BLaER1 (cell line): ENCODE measurements around the gene RIPK3.
"Not testable (repeated sequence)": the region's sequence is repeated elsewhere in the genome, so short reads cannot be mapped to it uniquely, and the experiment has no call there.

ENCODE experiments used
- H3K27ac ChIP-seq: shearing (Covaris generic); formaldehyde crosslinking; 2 replicates; pipeline ENCODE4 v1.8.1; 2022
- H3K27me3 ChIP-seq: shearing (Covaris generic); formaldehyde crosslinking; 2 replicates; pipeline ENCODE4 v1.8.1; 2022
- H3K36me3 ChIP-seq: shearing (Covaris generic); formaldehyde crosslinking; 2 replicates; pipeline ENCODE4 v1.8.1; 2022
- H3K4me1 ChIP-seq: shearing (Covaris generic); formaldehyde crosslinking; 2 replicates; pipeline ENCODE4 v1.8.1; 2022
- H3K4me2 ChIP-seq: shearing (Covaris generic); formaldehyde crosslinking; 2 replicates; pipeline ENCODE4 v1.8.1; 2022
- H3K4me3 ChIP-seq: shearing (Covaris generic); formaldehyde crosslinking; 2 replicates; pipeline ENCODE4 v1.8.1; 2022
- H3K9ac ChIP-seq: shearing (Covaris generic); formaldehyde crosslinking; 2 replicates; pipeline ENCODE4 v1.8.1; 2022
- H3K9me3 ChIP-seq: shearing (Covaris generic); formaldehyde crosslinking; 2 replicates; pipeline ENCODE4 v1.8.1; 2022
- H4K20me1 ChIP-seq: shearing (Covaris generic); formaldehyde crosslinking; 2 replicates; pipeline ENCODE4 v1.8.1; 2022
- Cebpa-rat ChIP-seq: shearing (Covaris generic); IDR thresholded peaks from 2 replicates; pipeline ENCODE4 v1.8.1; 2022

Gene RIPK3

DNA sequence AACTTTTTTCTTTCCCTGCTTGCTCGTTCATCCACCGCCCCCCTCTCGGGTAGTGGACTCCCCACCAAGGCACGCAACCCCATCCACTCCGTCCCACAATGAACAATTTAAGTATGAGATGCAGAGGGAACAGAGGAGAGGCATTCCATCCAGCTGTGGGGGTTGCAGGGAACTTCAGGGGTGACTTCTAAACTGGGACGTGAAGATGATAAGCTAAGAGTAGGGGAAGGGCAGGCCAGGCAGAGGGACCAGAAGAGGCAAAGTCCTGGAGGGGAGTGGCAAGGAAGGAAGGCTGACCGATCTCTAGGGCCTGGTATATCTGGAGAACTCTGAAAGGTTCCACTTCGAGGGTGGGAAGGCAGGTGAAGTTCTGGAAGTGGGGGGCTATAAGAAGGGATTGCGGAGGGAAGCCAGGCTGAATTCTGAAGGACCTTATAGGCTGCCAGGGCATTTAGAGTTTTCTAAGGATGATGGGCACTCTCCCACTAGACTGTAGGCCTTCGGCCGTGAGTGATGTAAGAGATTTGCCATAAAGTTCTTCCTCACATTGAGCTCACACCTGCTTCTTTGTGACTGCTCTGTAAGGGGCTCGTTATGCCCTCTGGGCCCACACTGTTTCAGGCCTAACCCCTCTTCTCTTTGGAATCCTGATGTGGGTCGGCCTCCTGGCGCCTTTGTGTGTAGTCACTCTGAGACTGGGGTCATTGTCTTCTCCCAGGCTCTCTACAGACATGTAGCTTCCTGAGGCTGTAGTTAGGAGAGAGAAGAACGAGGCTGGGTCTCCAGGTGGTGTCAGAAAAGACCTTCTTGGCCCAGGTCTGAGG lies 40.3 kb upstream of the RIPK3 start:
- Histone ChIP-seq H3K9ac (no peak overlapping the region), H3K9me3 (no peaks in the 10 kb centered on the region), H3K27me3 (no peaks in the 10 kb centered on the region), H3K4me2 (no peak overlapping the region), H3K36me3 (peaks cover 41% of the 10 kb centered on the region), H3K4me3 (no peak overlapping the region), H3K4me1 (peaks cover 29% of the 10 kb centered on the region), H3K27ac (no peak overlapping the region), H4K20me1 (no peaks in the 10 kb centered on the region; the same call in 1 of the 2 replicates)
- TF ChIP-seq Cebpa-rat: no peak

GRCh38 chr14:24378981-24379906 lies 39.5 kb upstream of the RIPK3 start:
- no peak overlapping the region for H3K9ac ChIP-seq
- no peak overlapping the region for H3K27ac ChIP-seq
- no peak overlapping the region for H3K4me3 ChIP-seq
- no peak overlapping the region for H3K4me2 ChIP-seq
- peaks cover 49% of the 10 kb centered on the region for H3K36me3 ChIP-seq
- H4K20me1 ChIP-seq: no peaks in the 10 kb centered on the region; the same call in 1 of the 2 replicates
- H3K27me3 ChIP-seq: no peaks in the 10 kb centered on the region
- no peak for TF ChIP-seq Cebpa-rat
- no peaks in the 10 kb centered on the region for H3K9me3 ChIP-seq
- H3K4me1 ChIP-seq: peaks cover 38% of the 10 kb centered on the region

GRCh38 chr14:24378327-24378726 lies 38.5 kb upstream of the RIPK3 start:
- Histone ChIP-seq H3K36me3 (peaks cover 59% of the 10 kb centered on the region), H4K20me1 (no peaks in the 10 kb centered on the region; the same call in 1 of the 2 replicates), H3K4me2 (no peak overlapping the region)

DNA sequence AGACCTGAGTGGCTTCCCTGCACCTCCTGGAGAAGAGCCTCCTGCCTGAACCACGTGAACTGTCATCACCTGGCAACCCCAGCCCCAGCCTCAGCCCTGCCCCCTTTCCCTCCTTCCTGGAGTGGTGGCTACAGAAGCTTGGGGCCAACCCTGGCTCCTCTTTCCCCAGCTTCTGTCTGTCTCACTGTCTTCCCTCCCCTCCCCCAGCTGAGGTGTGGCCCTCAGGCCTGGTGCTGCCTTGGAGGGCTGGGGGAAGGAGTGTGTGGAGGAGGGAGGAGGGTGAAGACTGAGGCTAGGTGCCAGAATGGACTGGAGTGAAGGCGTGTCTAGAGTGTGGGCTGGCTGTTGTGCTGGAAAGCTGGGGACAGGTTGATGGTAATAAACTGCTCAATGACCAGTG lies 37.9 kb upstream of the RIPK3 start:
- no peak for TF ChIP-seq Cebpa-rat
- peaks cover 65% of the 10 kb centered on the region for H3K36me3 ChIP-seq
- peak overlapping the region; percentile 79 for H3K4me2 ChIP-seq
- H3K9ac ChIP-seq: no peak overlapping the region
- H3K27ac ChIP-seq: no peak overlapping the region
- H3K4me1 ChIP-seq: peaks cover 43% of the 10 kb centered on the region
- H3K27me3 ChIP-seq: no peaks in the 10 kb centered on the region
- peaks cover 4% of the 10 kb centered on the region; the same call in 1 of the 2 replicates for H3K9me3 ChIP-seq
- H3K4me3 ChIP-seq: no peak overlapping the region
- H4K20me1 ChIP-seq: no peaks in the 10 kb centered on the region; the same call in 1 of the 2 replicates

More at GRCh38 chr14:24378327-24378726, 38.5 kb upstream of the RIPK3 start:
- no peaks in the 10 kb centered on the region for H3K27me3 ChIP-seq
- H3K9me3 ChIP-seq: no peaks in the 10 kb centered on the region
- no peak for TF ChIP-seq Cebpa-rat
- no peak overlapping the region for H3K9ac ChIP-seq
- peaks cover 43% of the 10 kb centered on the region for H3K4me1 ChIP-seq
- H3K4me3 ChIP-seq: no peak overlapping the region
- no peak overlapping the region for H3K27ac ChIP-seq

GRCh38 chr14:24377126-24377525 lies 37.3 kb upstream of the RIPK3 start:
- Histone ChIP-seq H3K4me2 (peak overlapping the region; percentile 79), H3K4me3 (no peak overlapping the region), H3K27me3 (no peaks in the 10 kb centered on the region), H3K4me1 (peaks cover 47% of the 10 kb centered on the region), H3K36me3 (peaks cover 71% of the 10 kb centered on the region), H4K20me1 (no peaks in the 10 kb centered on the region; the same call in 1 of the 2 replicates), H3K9ac (peak overlapping the region; percentile 4; the same call in 1 of the 2 replicates), H3K27ac (peak overlapping the region; percentile 28; the same call in 1 of the 2 replicates), H3K9me3 (peaks cover 6% of the 10 kb centered on the region; the same call in 1 of the 2 replicates)
- TF ChIP-seq Cebpa-rat: no peak

DNA sequence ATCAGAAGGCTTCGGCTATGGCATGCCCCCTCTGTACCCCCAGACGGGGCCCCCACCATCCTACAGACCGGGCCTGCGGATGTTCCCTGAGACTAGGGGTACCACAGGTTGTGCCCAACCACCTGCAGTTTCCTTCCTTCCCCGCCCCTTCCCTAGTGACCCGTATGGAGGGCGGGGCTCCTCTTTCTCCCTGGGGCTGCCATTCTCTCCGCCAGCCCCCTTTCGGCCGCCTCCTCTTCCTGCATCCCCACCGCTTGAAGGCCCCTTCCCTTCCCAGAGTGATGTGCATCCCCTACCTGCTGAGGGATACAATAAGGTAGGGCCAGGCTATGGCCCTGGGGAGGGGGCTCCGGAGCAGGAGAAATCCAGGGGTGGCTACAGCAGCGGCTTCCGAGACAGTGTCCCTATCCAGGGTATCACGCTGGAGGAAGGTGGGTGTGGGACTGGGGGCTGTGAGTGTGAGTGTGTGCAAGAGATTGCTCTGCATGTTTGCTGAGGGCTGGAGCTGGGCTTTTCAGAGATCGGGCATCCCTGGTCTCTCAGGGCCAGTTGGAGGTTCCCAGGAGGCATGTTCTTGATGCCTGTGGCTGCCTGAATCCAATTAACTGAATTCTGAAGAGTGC lies 36.8 kb upstream of the RIPK3 start:
- peaks cover 2% of the 10 kb centered on the region; the same call in 1 of the 2 replicates for H4K20me1 ChIP-seq
- peaks cover 6% of the 10 kb centered on the region; the same call in 1 of the 2 replicates for H3K9me3 ChIP-seq
- TF ChIP-seq Cebpa-rat: no peak
- peak overlapping the region; percentile 25; the same call in 1 of the 2 replicates for H3K4me3 ChIP-seq
- peak overlapping the region; percentile 4; the same call in 1 of the 2 replicates for H3K9ac ChIP-seq
- peak overlapping the region; percentile 79 for H3K4me2 ChIP-seq
- peak overlapping the region; percentile 28; the same call in 1 of the 2 replicates for H3K27ac ChIP-seq
- no peaks in the 10 kb centered on the region for H3K27me3 ChIP-seq
- peaks cover 76% of the 10 kb centered on the region for H3K36me3 ChIP-seq
- H3K4me1 ChIP-seq: peaks cover 53% of the 10 kb centered on the region

DNA sequence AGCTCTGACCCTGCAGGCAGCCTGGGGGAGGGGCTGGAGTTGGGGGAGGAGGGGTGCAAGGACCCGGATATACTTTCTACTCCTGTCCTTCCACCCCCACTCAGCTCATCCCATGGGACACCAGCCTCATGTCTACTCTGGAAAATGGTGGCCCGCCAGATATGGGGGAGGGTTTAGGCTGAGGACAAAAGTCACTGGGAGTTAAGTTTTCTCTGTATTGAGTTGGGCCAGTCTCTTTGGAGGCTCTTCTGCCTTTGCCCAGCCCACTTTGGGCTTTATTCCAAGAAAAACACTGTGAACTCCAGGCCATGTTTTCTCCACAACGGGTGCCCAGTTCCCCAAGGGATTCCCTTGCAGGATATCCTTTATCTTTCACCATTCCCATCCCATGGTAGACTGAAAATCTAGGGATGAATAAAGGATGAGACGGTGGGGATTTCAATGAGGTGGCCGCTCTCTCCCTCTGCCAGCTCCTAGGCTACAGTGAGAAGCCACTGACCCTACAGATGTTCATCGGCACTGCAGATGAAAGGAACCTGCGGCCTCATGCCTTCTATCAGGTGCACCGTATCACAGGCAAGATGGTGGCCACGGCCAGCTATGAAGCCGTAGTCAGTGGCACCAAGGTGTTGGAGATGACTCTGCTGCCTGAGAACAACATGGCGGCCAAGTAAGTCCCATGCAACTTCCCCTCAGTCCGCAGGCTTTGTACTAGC lies 33.1 kb upstream of the RIPK3 start:
- H3K4me1 ChIP-seq: peaks cover 79% of the 10 kb centered on the region
- H3K9ac ChIP-seq: no peak overlapping the region
- H3K27ac ChIP-seq: no peak overlapping the region
- no peak overlapping the region for H3K4me2 ChIP-seq
- no peaks in the 10 kb centered on the region for H3K27me3 ChIP-seq
- peaks cover 14% of the 10 kb centered on the region; the same call in 1 of the 2 replicates for H4K20me1 ChIP-seq
- no peak for TF ChIP-seq Cebpa-rat
- H3K36me3 ChIP-seq: peaks cover 80% of the 10 kb centered on the region
- peaks cover 6% of the 10 kb centered on the region; the same call in 1 of the 2 replicates for H3K9me3 ChIP-seq
- no peak overlapping the region for H3K4me3 ChIP-seq

DNA sequence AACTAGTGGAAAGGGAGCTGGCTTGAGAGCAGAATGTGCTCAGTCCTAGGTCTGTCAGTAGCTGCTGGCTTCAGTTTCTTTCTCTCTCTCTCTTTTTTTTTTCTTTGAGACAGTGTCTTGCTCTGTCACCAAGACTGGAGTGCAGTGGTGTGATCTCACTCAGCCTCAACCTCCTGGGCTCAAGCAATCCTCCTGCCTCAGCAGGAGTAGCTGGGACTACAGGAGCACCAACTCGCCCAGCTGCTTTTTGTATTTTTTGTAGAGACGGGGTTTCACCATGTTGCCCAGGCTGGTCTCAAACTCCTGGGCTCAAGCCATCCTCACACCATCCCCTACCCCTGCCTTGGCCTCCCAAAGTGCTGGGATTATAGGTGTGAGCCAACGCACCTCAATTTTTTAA lies 31.8 kb upstream of the RIPK3 start:
- H3K4me3 ChIP-seq, H3K9me3 ChIP-seq, H3K9ac ChIP-seq, H3K27me3 ChIP-seq: not testable (repeated sequence)
- Histone ChIP-seq H3K27ac (peak overlapping the region; percentile 4; the same call in 1 of the 2 replicates), H4K20me1 (peaks cover 14% of the 10 kb centered on the region; the same call in 1 of the 2 replicates), H3K4me2 (peak overlapping the region; percentile 99; the same call in 1 of the 2 replicates), H3K4me1 (peaks cover 66% of the 10 kb centered on the region), H3K36me3 (peaks cover 68% of the 10 kb centered on the region)
